GM18907 (cell line): ENCODE measurements around the gene SLC4A2.
A peak's percentile ranks its signal among the peaks of the same experiment; 100 is the strongest.

ENCODE experiments used
- ATAC-seq: cut with Tn5 transposase; IDR thresholded peaks from one replicate; pipeline ENCODE4 v1.9.1; 2021; ENCODE audit warnings: mild to moderate bottlenecking, moderate library complexity; ENCODE audit not compliant: unreplicated experiment

The SLC4A2 gene

GRCh38 chr7:151079199-151079910 is 20.0 kb downstream of the SLC4A2 start:
- ATAC-seq = no peak

DNA sequence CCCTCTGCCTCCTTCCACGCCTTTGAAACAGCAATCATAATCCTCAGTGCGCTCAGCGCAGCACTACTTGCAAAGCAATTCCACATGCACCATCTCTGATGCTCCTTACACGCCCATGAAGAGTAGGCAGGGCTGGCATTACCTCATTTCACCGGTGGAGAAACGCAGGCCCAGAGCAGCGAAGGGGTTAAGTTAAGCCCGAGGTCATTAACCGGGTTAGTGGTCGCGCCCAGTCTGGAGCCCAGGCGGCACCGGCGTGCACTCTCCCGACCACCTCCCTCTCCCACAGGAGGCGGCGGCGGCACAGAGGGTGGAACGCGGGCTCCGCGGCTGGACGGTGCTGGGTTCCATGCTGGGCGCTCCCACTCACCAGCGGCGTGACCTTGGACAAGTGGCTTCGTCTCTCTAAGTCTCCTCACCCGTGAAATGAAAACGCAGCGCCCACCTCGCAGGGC is 20.7 kb downstream of the SLC4A2 start:
- peak; percentile 4 for ATAC-seq

GRCh38 chr7:151080522-151081169 is 21.3 kb downstream of the SLC4A2 start, which contains the start of gene FASTK:
TSS of gene FASTK (minus strand) at chr7:151080809. CDS start at chr7:151080766, 43 bp downstream.
- ATAC-seq = peak; percentile 81

GRCh38 chr7:151081170-151082101 is 22.0 kb downstream of the SLC4A2 start:
- no peak for ATAC-seq

DNA sequence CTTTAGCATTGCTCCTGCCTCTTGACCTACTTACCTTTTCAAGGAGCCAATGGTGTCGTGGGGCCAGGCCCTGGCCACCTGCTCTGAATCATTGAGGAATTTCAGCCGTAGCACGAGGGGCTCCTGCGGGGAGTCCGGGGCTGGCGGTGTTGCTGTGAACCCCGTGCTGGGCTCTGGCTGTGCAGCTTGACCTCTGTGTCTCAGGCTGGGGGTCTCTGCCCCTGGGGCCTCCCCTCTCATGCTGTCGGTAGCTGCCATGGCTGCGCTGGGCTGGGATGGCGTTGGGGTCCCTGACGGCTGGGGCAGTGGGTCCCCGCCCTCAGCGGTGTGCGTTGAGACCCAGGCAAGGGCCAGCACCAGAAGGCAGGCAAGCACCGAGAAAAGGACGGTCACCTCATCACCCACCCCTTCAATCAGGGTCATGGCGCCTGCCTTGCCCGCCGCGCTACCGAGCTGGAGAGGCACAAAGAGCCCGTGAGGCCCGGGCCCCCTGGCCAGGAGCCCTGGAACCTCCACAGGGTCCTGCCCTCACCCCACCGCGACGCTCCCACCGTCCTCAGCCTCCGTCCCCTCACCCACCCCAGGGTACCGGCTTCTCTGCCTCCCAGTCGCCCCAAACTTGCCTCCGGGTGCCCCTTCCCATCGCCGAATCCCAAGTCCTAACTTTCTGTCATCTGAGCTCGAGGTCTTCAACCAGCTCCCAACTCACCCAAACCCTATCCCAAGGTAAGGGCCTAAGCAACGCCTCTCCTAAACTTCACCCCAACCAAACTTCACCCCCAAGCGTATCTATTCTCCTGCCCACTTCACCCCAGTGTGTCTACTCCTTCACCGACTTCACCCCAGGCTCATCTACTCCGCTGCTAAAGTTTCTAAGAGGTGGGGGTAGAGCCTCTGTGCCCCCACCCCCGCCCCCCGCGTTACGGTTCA is 23.0 kb downstream of the SLC4A2 start:
- no peak for ATAC-seq

- ATAC-seq = peak; percentile 44
These were observed 23.9 kb downstream of the SLC4A2 start, which contains the start of gene TMUB1 for GRCh38 chr7:151083071-151083823. TSS of gene TMUB1 (minus strand) at chr7:151083493. CDS start at chr7:151082563, 930 bp downstream.

- ATAC-seq = no peak
These were observed 24.4 kb downstream of the SLC4A2 start for GRCh38 chr7:151083824-151084160.

- ATAC-seq = no peak
These were observed 25.9 kb downstream of the SLC4A2 start for GRCh38 chr7:151085329-151085690.

DNA sequence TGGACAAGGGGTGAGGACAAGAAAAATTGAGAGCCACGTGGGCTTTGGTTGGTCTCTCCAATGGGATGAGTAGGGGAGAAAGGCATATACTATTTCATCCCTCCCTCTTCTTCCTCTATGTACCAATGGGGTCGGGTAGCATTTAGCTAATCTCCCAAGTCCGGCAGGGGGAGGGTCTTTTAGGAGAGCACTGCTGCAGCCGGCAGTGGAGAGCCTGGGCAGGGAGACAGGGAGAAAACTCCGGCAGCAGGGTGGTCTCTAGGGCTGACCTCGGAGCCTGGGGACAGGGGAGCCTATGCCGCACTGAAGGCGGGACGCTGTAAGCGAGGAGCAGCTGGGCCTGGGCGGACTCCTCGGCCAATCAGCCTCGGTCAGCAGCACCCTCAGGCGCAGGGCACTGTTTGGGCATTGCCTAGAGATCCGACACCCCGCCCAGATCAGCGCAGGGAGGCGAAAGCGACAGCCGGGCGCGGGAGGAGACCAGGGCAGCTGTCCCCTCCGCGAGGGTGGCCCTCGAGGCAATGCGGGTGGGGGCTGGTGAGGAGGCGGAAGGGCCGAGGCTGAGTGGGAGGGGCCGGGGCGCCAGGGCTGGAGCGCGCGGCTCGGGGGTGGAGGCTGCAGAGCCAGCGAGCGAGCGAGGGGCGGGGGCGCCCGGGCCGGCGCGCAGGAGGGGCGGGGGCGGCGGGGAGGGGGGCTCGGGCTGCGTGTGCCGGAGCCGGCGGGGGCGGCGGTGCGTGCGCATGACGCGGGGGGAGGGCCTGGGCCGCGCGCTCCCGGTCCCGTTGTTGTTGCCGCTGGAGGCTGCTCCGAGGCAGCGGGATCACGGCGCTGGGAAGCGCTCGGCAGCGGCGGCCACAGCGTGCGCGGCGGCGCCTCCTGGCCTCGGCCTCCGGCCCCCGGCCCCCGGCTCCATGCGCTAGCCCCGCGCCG is 26.6 kb downstream of the SLC4A2 start, which contains the start of gene AGAP3:
Gene AGAP3, plus strand, starts transcription at position 785 of the 930 bp plus-strand sequence. CDS start 267 bp downstream, outside the sequence.
- peak; percentile 43 for ATAC-seq

- no peak for ATAC-seq
These were observed 27.4 kb downstream of the SLC4A2 start for GRCh38 chr7:151086802-151087244.

GRCh38 chr7:151087245-151088018 is 28.0 kb downstream of the SLC4A2 start:
- ATAC-seq = peak; percentile 31

GRCh38 chr7:151088019-151088855 is 28.8 kb downstream of the SLC4A2 start:
- ATAC-seq = no peak

GRCh38 chr7:151088856-151089699 is 29.7 kb downstream of the SLC4A2 start:
- ATAC-seq = no peak

GRCh38 chr7:151089893-151090730 is 30.7 kb downstream of the SLC4A2 start:
- no peak for ATAC-seq

DNA sequence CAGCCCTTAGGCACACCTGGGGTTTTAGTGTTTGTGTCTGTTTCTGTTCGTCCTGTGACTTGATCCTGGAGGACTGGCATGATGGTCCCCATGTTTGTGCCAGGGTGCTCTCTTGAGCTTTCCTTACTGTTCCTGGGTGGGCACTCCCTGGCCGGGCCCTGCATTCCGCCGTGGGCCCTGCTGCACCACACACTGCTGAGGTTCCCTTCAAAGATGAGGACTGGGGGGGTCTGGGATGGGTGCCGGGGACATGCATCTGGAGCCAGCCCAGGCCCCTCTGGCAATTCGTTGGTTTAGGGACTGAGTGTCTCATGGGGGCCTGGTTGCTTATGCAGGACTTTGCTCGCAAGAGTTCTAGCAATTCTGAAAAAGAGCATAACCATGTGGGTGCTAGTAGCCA is 31.6 kb downstream of the SLC4A2 start:
- no peak for ATAC-seq
